HG03103 (cell line): ENCODE data around the gene SNX8.
"Not testable (repeated sequence)": the region's sequence is repeated elsewhere in the genome, so short reads cannot be mapped to it uniquely, and the experiment has no call there.

Experiments used
- ATAC-seq: cut with Tn5 transposase; IDR thresholded peaks from one replicate; pipeline ENCODE4 v1.9.1; 2021; ENCODE audit warnings: low read depth; ENCODE audit not compliant: unreplicated experiment

The SNX8 gene, protein sequence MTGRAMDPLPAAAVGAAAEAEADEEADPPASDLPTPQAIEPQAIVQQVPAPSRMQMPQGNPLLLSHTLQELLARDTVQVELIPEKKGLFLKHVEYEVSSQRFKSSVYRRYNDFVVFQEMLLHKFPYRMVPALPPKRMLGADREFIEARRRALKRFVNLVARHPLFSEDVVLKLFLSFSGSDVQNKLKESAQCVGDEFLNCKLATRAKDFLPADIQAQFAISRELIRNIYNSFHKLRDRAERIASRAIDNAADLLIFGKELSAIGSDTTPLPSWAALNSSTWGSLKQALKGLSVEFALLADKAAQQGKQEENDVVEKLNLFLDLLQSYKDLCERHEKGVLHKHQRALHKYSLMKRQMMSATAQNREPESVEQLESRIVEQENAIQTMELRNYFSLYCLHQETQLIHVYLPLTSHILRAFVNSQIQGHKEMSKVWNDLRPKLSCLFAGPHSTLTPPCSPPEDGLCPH

DNA sequence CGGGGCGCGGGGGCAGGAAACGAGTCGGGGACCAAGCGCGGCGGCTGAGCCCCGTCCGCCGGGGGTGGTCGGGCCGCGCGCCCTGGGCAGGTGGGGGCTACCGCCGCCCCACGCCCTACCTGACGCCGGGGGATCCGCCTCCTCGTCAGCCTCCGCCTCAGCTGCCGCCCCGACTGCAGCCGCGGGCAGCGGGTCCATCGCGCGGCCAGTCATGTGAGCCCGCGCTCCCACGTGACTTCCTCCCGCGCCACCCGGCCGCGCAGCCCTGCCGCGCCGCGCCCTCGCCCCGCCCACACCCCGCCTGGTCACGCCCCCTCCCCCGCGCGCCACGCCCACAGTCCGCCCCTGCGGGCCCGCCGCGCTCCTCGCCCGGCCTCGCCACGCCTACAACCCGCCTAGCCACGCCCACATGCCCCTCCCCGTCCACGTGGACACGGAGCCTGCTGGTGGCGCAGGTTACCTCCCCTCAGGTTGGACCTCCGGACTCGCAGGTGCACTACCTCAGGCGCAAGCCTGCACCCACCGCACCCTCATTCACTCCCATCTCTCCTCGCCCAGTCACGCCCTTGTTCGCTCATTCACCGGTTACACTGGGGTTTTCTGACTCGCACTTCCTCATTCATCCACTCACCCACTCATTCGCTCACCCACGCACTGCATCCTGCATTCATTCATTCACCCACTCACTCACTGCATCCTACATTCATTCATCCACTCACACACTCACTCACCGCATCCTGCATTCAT, at the start of gene SNX8:
Gene SNX8, minus strand, starts transcription at position 233 of the 747 bp plus-strand sequence. Its CDS starts 20 bp downstream, at position 213.
- ATAC-seq = peak; percentile 63

DNA sequence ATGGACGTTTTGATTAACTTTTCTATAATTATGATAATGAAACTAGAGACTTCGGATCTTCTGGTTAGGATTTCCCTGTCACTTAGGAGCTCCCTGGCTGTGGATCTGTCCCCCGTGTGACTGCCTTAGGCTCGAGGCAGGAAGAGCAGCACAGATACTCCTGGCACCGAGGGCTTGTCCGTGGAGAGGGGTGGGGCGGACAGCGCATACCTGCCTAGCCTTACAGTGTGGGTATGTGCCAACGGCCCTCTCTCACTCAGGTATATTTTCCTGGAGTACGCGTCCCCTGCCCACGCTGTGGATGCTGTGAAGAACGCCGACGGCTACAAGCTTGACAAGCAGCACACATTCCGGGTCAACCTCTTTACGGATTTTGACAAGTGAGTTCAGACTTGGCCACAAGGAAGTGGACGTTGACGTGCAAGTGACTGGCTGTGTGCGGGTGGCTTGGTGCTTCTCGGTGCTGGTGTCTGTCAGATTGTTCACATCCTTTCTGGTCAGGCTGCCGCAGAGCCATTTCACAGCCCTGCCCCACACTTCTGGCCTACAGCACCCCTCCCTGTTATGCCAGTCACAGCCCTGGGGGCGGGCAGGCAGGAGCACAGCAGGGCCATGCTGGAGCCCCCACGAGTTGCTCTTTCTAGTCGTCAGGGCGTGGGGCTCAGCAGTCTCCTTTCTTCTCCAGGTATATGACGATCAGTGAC, 48.3 kb upstream of the SNX8 start:
- no peak for ATAC-seq

GRCh38 chr7:2360796-2361195, 46.6 kb upstream of the SNX8 start:
- ATAC-seq = no peak

GRCh38 chr7:2359610-2360009, 45.4 kb upstream of the SNX8 start:
- no peak for ATAC-seq

DNA sequence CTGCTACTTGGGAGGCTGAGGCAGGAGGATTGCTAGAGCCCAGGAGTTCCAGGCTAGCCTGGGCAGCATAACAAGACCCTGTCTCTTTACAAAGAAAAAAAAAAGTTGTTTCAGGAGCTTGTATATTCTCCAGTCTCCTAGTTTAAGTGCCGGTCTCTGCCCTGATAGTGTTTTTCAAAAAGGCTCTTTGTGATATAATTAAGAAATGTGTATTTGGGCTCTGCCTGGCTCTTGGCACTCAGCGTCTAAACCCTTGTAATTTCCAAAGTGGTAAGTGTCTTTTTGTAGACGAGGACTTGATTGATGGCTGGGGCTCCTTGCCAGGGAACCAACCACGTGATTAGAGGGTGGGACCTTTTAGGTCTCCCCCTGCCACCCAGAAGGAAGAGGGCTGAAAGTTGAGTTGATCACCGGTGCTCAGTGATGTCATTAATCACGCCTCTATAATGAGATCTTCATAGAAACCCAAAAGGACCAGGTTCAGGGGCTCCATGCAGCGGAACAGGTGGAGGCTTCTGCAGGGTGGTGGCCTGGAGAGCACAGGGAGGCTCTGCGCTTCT, 44.8 kb upstream of the SNX8 start:
- no peak for ATAC-seq

GRCh38 chr7:2357571-2357970, 43.3 kb upstream of the SNX8 start:
- no peak for ATAC-seq

- no peak for ATAC-seq
These were observed 42.9 kb upstream of the SNX8 start for GRCh38 chr7:2357165-2357564.

- no peak for ATAC-seq
These were observed 41.4 kb upstream of the SNX8 start for GRCh38 chr7:2355705-2356008.

DNA sequence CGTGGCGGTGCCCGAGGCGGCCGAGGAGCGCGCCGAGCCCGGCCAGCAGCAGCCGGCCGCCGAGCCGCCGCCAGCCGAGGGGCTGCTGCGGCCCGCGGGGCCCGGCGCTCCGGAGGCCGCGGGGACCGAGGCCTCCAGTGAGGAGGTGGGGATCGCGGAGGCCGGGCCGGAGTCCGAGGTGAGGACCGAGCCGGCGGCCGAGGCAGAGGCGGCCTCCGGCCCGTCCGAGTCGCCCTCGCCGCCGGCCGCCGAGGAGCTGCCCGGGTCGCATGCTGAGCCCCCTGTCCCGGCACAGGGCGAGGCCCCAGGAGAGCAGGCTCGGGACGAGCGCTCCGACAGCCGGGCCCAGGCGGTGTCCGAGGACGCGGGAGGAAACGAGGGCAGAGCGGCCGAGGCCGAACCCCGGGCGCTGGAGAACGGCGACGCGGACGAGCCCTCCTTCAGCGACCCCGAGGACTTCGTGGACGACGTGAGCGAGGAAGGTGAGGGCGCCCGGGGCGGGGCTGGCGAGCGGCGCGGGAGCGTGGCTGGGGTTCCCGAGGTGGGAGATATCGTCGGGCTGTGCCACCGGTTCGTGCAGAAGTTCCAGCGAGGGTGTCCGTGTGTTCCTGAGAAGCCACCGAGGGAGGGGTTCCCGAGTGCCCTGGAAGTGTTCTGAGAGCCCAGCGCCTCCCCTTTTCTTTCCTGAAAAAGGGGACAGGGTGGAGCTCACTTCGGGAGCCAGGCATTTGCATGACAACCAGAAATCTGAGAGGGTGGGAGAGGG, 40.9 kb upstream of the SNX8 start:
- ATAC-seq = no peak

DNA sequence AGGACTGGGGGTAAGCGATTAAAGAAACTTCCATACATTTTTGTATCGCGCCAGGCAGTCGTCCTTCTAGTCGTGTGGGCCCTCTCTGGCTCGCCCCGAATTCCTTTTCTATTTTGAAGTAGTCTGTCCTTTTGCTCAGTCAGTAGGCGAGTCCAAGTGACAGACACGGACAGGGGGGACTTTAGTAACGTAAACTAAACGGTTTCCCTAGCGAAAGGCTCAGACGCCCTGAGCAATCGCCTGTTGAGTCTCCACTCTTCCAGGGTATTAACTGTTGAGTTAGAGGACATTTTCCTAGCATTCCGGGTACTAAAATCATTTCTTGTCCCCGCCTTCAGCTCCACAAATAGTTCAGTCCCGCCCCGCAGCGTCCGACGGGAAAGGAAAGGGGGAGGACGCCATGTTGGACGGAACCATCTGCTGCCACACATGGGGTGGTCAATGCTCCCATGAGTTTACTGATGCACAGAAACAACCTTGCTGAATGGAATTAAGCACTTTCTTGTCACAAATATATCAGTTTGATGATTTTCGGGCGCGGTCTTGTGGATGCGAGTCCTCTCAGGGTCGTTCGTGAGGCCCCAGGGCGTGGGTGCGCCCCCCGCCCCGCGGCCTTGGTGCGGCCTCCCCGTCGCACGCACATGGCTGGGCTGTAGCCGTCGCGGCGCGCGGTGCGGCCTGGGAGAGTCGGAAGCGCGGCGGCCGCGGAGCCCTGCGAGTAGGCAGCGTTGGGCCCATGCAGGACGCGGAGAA, 40.1 kb upstream of the SNX8 start, which contains the start of gene EIF3B:
Gene EIF3B, plus strand, starts transcription at position 642 of the 753 bp plus-strand sequence. Its CDS starts 95 bp downstream, at position 737.
- ATAC-seq = peak; percentile 80

DNA sequence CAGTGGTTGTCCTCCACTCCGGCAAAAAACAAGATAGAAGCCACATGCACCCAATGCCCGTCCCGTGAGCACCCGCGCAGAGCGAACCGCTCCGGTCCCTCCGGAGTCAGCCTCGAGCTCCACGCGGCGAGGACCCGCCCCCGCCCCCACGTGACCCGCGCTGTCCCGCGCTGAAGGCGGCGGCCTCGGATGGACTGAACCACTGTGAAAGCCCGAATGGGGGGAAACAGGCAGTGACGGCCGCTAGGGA, 39.6 kb upstream of the SNX8 start:
- peak; percentile 46 for ATAC-seq

- ATAC-seq = no peak
These were observed 39.1 kb upstream of the SNX8 start for GRCh38 chr7:2353113-2353935.

DNA sequence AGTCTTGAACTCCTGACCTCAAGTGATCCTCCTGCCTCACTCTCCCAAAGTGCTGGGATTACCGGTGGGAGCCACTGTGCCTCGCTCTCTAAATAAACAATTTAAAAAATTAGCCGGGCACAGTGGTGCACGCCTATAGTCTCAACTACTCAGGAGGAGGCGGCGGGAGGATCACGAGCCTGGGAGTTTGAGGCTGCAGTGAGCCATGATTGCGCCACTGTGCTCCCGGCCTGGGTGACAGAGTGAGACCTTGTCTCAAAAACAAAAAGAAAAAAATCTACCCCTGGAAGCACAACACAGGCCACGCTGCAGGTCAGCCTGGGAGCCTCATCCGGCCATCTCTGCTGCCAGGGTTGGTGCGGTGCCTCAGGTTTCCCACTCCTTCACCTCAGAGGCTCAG, 36.6 kb upstream of the SNX8 start:
- no peak for ATAC-seq

DNA sequence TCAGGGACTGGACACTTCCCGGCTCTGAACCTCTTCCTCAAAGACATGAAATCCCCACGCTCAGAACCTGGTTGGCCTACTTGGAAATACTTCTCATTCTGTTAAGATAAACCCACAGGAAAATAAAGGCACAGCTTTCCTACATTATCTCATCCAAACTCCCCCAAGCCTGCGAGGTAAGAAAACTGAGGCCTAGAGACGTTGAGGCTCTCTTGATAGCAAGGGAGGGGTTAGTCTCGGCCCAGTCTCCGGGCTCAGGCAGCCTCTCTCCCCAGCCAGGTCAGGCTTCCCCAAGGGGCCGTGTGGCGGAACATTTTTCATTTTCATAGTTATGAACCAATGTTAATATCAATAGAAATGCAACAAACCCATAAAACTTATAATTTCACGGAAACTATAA, 35.8 kb upstream of the SNX8 start:
- ATAC-seq = no peak

DNA sequence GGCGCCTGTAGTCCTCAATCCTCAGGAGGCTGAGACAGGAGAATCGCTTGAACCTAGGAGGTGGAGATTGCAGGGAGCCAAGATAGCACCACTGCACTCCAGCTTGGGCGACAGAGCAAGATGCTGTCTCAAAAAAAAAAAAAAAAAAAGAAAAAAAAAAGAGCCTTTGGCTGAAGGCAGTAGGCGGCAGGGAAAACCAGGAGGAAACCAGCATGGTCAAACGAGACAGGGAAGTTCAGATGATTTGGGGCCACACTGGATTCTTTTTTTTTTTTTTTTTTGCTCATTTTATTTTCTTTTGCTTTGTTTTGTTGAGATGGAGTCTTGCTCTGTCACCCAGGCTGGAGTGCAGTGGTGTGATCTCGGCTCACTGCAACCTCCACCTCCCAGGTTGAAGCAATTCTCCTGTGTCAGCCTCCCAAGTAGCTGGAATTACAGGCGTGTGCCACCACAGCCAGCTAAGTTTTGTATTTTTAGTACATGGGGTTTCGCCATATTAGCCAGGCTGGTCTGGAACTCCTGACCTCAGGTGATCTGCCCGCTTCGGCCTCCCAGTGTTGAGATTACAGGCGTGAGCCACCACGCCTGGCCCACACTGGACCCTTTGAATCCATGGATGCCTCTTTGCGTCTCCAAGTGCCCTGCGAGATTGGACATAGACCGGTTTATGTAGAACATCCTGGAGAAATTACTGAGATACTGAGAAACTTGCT, 33.3 kb upstream of the SNX8 start:
- ATAC-seq = not testable (repeated sequence)

GRCh38 chr7:2336626-2337299, 22.5 kb upstream of the SNX8 start:
- ATAC-seq = no peak

GRCh38 chr7:2332606-2333231, 18.5 kb upstream of the SNX8 start:
- ATAC-seq = not testable (repeated sequence)
